GM08714 (cell line): ENCODE measurements around the gene SLC6A7.

Source experiments
- H3K4me3 ChIP-seq: fragments of 200-500 bp; sonication (Bioruptor generic); 2 replicates; pipeline ENCODE4 v1.5.1; 2014; ENCODE audit warnings: mild to moderate bottlenecking, low read length, inconsistent platforms
- ZNF274 ChIP-seq: IDR thresholded peaks from 2 replicates; pipeline ENCODE4 v1.6.1; 2012; ENCODE audit warnings: mild to moderate bottlenecking, low read depth, low read length

Gene SLC6A7

DNA sequence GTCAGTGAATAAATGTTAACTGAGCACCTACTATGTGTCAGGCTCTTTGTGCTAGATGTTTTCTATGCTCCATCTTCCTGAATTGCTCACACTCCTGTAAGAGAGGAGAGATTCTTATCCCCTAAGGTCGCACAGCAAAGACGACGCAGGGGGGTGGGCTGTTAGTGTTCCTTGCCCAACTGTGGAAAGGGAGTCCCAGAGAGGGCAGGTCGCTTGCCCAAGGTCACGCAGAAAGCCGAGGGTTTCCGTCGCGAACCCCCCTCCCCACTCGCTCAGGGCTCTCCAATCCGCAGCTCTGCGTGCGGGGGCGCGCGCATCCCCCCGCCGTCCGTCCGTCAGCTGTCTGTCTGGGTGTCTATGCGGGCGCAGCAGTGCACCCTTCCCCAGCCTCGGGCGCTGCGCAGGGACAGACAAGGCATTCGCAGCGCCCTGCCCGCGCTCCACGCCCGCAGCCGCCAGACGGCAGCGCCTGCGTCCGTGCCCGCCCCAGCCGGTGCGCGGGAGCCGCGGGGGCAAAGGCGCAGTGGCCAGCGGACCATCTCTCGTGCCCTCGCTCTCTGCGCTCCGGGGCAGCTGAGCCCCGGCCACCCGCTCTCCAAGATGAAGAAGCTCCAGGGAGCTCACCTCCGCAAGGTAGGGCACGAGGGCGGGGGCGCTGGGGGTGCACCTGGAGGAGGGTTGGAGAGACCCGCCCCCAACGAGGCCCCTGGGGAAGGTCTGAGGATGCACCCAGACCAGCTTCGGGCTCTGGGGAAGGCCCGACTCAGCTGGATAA lies at the start of gene SLC6A7:
TSS of gene SLC6A7 (plus strand) at position 335 of the 775 bp plus-strand sequence. CDS start at position 601, 266 bp downstream.
- TF ChIP-seq ZNF274: no peak

GRCh38 chr5:150140830-150141229 lies 49.0 kb upstream of the SLC6A7 start:
- H3K4me3 ChIP-seq: no peak overlapping the region
- no peak for TF ChIP-seq ZNF274

More for the DNA sequence above, at the start of gene SLC6A7:
- no peak within 1 kb of the TSS for H3K4me3 ChIP-seq

DNA sequence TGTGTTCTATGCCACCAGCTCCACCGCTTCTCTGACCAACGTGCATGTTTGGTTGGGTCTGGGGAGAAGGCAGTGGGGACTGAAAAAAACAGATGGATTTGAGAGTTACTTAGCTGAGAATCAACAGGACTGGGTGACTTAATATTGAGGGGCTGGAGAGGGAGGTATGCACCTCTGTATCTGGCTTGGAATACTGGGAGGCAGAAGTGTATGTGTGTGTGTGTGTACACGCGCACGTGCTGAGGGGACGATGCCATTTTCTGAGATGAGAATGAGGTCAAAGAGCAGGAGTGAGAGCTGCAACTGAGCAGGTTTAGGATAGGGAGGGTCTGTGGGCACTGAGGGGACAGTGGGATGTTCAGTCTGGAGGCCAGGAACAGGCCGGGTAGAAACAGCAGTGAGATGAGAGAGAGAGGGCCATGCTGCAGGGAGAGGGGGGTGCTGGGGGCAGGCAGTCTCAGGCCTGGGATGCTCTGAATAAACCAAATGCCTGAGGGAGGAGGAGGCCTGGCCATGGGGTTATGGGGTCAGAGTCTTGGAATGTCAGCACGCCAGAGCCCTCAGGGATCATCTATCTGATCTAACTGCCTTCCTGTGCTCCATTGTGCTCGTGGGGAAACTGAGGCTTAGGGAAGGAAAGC lies 48.2 kb upstream of the SLC6A7 start:
- no peak overlapping the region for H3K4me3 ChIP-seq
- TF ChIP-seq ZNF274: no peak

DNA sequence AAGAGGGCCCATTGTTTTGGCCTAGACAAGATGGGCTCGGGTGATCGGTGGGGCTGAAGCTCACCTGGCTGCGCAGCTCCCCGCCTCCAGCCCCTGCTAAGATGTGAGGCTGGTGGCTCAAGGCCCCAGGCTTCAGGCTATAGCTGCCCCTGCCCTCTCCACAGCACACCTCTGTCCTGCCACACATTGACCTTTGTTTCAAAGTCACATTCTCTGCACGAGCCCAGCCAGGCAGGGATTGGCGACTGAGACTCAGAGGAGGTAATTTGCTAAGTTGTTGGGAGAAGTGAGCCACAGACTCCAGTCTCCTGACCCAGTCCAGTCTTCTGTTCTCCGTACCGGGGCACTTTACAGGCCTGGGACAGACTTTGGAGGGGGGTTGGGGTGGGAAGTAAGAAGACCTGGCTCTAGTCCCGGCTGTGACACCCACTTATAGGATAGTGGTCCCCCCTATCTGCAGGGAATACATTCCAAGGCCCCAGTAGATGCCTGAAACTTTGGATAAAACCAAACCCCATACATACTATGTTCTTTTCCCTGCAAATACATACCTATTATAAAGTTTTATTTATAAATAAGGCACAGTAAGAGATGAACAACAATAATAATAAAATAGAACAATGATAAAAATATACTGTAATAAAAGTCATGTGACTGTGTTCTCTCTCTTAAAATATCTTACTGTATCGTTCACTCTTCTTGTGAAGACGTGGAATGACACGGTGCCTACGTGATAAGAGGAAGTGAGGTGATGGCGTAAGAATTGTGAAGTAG lies 47.5 kb upstream of the SLC6A7 start:
- TF ChIP-seq ZNF274: no peak

GRCh38 chr5:150142959-150143349 lies 46.9 kb upstream of the SLC6A7 start:
- no peak overlapping the region for H3K4me3 ChIP-seq
- no peak for TF ChIP-seq ZNF274

More for the DNA sequence above, 47.5 kb upstream of the SLC6A7 start:
- H3K4me3 ChIP-seq: no peak overlapping the region

GRCh38 chr5:150143350-150144245 lies 46.3 kb upstream of the SLC6A7 start:
- H3K4me3 ChIP-seq: no peak overlapping the region
- no peak for TF ChIP-seq ZNF274

DNA sequence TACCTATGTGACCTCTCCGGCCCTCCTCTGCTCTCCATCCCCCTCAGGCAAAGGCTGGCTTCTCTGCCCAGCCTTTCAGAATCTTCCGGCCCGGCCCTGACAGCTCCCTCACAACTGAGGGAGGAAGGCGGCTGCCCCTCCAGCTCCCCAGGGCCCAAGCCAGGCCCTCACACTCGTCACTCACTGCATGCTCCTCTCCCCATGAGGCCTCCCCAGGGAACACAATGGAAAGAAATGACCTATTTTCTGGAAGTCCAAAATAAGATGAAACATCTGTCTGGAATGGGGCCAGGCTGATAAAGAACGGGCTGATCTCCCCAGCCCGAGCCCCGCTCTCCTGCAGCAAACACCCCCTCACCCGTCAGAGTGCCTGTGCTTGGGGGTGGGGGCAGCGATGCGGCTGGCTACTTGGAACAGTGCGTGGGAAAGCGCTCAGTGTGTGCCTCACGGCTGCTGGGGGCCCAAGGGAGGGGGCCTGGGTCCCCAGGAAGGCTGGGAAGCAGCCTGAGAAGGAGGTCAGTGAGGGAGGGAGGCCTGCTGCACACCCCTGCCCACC lies 45.5 kb upstream of the SLC6A7 start:
- no peak overlapping the region for H3K4me3 ChIP-seq
- no peak for TF ChIP-seq ZNF274

- TF ChIP-seq ZNF274: no peak
- no peak overlapping the region for H3K4me3 ChIP-seq
Observed at GRCh38 chr5:150144879-150145278, 45.0 kb upstream of the SLC6A7 start.

DNA sequence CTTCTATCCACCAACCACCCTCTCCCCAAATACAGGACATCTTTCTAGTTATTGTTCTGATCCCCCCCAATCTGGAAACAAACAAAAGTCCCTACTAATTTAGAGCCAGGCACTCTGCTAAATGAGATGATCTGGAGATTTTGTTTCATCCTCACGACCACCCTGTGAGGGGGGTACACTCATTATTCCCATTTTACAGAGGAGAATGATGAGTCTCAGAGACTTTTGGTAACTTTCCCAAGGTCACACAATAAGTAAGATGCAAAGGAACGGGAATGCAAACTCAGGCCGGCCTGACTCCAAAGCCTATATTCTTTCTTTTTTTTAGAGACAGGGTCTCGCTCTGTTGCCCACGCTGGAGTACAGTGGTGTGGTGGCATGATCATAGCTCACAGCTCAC lies 43.6 kb upstream of the SLC6A7 start:
- H3K4me3 ChIP-seq: no peak overlapping the region
- no peak for TF ChIP-seq ZNF274

DNA sequence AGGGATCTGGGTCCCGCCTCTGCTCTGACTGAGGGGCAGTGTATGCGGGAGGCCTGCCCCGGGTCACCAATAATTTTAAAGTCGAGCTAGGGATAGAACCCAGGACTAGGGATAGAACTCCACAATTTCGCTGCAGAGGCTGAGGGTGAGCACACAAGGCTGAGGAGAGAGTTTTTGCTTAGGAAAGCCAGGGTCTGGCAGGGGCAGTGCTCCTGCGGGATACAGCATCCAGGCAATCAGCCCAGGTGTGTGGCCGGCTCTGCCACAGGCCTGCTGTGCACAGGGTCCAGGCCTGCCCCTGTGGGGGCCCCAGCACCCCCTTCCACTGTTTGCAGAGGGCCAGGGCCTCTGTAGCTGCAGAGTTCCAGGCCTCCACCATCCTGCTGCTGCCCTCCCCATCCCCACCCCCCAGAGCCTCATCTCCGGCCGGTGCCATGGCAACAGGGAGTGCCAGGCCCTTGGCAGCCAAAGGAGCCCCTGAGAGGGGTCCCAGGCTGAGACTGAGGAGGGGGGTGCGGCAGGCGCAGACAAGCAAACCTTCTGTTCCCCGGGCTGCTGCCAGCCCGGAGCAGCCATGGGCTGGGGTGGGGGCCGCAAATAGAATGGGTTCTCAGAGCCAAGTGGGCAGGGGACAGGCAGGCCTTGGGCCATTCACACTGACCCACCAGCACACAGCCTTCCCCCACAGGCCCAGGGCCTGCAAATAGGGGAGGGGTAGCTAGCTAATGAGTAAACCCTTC lies 42.8 kb upstream of the SLC6A7 start:
- TF ChIP-seq ZNF274: no peak
- no peak overlapping the region for H3K4me3 ChIP-seq

DNA sequence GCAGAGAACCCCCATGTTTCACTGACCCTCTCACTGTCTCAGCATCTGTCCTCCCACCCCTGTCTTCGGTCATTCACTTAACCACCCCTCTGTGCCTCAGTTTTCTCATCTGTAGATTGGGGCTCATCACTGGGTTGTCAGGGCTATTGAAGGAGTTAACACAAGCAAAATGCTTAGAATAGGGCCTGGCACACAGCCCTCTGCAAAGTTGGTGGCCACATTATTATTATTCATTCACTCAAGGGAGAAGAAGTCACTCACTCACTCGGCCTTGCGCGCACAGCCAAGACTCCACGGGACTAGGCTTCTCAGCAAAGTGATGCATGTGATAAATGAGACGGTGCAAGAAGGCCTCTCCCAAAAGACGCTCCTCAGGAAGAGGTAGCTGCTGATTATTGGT lies 42.2 kb upstream of the SLC6A7 start:
- TF ChIP-seq ZNF274: no peak
- H3K4me3 ChIP-seq: no peak overlapping the region

DNA sequence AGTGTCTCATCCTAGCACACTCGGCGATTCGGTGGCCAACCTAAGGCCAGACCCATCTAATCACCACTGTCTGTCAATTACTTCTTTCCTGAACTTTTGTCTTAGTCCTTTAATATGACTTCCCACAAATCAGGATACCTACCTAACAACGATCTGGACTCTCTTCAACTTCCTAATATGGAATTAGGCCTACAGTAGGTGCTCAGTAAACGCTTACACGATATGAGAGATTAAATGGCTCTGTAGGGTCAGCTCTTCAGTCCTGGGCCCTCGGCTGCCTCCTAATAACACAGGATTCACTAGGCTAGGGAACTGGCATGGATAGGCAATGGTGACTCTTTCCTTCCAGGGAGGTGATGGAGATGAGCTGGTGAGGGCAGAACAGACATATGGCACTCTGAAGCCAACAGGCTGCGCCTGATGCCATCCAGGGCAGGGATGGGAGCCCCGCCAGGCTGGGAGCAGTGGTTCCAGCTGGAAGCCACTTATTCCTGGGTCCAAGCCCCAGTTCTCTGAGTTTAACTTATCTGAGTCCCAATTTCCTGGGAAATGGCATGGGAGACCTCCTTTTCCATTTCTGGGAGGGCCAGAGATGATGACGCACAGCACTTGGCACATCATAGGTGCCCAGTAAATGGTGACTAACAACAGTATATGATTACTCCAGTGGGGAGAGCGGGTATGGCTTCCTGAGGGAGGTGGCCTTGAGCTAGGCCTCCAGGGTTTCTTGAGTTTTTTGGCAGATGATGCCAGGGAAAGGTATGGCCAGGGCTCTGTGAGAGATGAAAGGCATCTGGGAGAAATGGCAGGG lies 41.5 kb upstream of the SLC6A7 start:
- TF ChIP-seq ZNF274: no peak
- no peak overlapping the region for H3K4me3 ChIP-seq
